Lung (tissue), 12 donors: ENCODE measurements around the gene RELB. TPM values are rescaled to one million over a fixed set of nuclear protein-coding genes. Genes with fewer than 3 reads are reported as not detected.
"Not testable (repeated sequence)": the region's sequence is repeated elsewhere in the genome, so short reads cannot be mapped to it uniquely, and the experiment has no call there.

Experiments
- ATAC-seq: fragments of 200-7000 bp; cut with Tn5 transposase; one replicate; pipeline ENCODE4 v1.9.1; 2020; ENCODE audit warnings: moderate number of reproducible peaks; ENCODE audit not compliant: insufficient read depth, low FRiP score
- DNase-seq, 3 donors: peaks; one replicate each; pipeline ENCODE4 v3.0.0-alpha.2; 2013 to 2017
- H3K27ac ChIP-seq, 2 donors: one replicate each; pipeline ENCODE4 v1.5.1; 2013; ENCODE audit warnings: mild to moderate bottlenecking in 2 of 2, moderate library complexity in 2 of 2, control low read depth in 1 of 2, inconsistent platforms in 1 of 2, low read depth in 1 of 2, low read length in 1 of 2
- H3K27me3 ChIP-seq, 3 donors: one replicate each; pipeline ENCODE4 v1.5.1; 2013; ENCODE audit warnings: low read length in 2 of 3; ENCODE audit not compliant: control insufficient read depth in 3 of 3, insufficient read depth in 3 of 3
- H3K36me3 ChIP-seq, 4 donors: one replicate each; pipeline ENCODE4 v1.5.1; 2013; ENCODE audit warnings: low read length in 4 of 4, mild to moderate bottlenecking in 1 of 4, moderate library complexity in 1 of 4; ENCODE audit not compliant: control insufficient read depth in 4 of 4, insufficient read depth in 4 of 4
- H3K4me1 ChIP-seq, 5 donors: one replicate each; pipeline ENCODE4 v1.5.1; 2013; ENCODE audit warnings: low read length in 5 of 5, mild to moderate bottlenecking in 2 of 5, moderate library complexity in 1 of 5; ENCODE audit not compliant: control insufficient read depth in 5 of 5, insufficient read depth in 5 of 5
- H3K4me3 ChIP-seq: one replicate; pipeline ENCODE4 v1.5.1; 2013; ENCODE audit warnings: mild to moderate bottlenecking, control low read depth, moderate library complexity
- H3K9ac ChIP-seq, 2 donors: one replicate each; pipeline ENCODE4 v1.5.1; 2013; ENCODE audit warnings: low read length in 2 of 2, control low read depth in 1 of 2; ENCODE audit not compliant: insufficient read depth in 1 of 2
- H3K9me3 ChIP-seq, 4 donors: one replicate each; pipeline ENCODE4 v1.5.1; 2013; ENCODE audit warnings: low read length in 3 of 4, mild to moderate bottlenecking in 1 of 4, moderate library complexity in 1 of 4; ENCODE audit not compliant: control insufficient read depth in 4 of 4, insufficient read depth in 3 of 4
- CTCF ChIP-seq: IDR thresholded peaks from 2 replicates; pipeline ENCODE4 v1.5.1; 2012; ENCODE audit warnings: mild to moderate bottlenecking; ENCODE audit errors: control extremely low read depth, extremely low read depth
- WGBS, 2 donors: extraction: QIAGEN DNeasy Blood & Tissue Kit; methylation state at CpG; one replicate each; pipeline ENCODE4 v1.1.7; 2013; 5-methylcytosine and 5-hydroxymethylcytosine counted together
- polyA plus RNA-seq, 2 donors: library from polyadenylated mRNA; stranded (reverse); fragments of 200-250 nt; gene quantifications; one replicate each; pipeline ENCODE4 v1.2.1, GENCODE V29; 2013
- total RNA-seq, 2 donors: library from RNA; depleted of rRNA in 1 of 2; stranded (reverse); fragments of >200 nt in 1 of 2; gene quantifications; one replicate each; pipeline ENCODE4 v1.2.1, GENCODE V29; 2014 to 2021
- donor health status: control.
- donor health status: control.
- donor health status: Bipolar disorder and iron deficiency.
- donor health status: healthy.
- donor health status: DM: yes; HTN: yes; CAD: no.

Gene RELB
- total and polyA plus RNA-seq, 4 donors = 9.4 to 65.9 (median 19.8) TPM

- ATAC-seq (no peak), DNase-seq (no peak)
- no peak overlapping the region for H3K27ac ChIP-seq
- H3K9ac ChIP-seq = no peak overlapping the region
- H3K4me3 ChIP-seq = no peak overlapping the region
- H3K27me3 ChIP-seq = no peaks in the 10 kb centered on the region
- no peaks in the 10 kb centered on the region for H3K9me3 ChIP-seq
- TF ChIP-seq CTCF = no peak
- 90 to 91% methylated on average over 4 of the region's 4 CpGs for WGBS, 2 donors
- peaks cover 0 to 7% (median 3%) of the 10 kb centered on the region in 5 donors for H3K4me1 ChIP-seq
- H3K36me3 ChIP-seq = peaks cover 0 to 7% (median 0%) of the 10 kb centered on the region in 4 donors
Observed at GRCh38 chr19:44998025-44998424, 3.2 kb upstream of the RELB start.

GRCh38 chr19:44999131-44999925 is 1.9 kb upstream of the RELB start:
- WGBS, 2 donors = 79 to 88% methylated on average over 12 of the region's 12 CpGs
- not testable (repeated sequence) for ATAC-seq, DNase-seq

GRCh38 chr19:45000665-45001064 is 599 bp upstream of the RELB start:
- not testable (repeated sequence) for H3K9me3 ChIP-seq, DNase-seq, H3K4me1 ChIP-seq, H3K27me3 ChIP-seq, H3K4me3 ChIP-seq, H3K9ac ChIP-seq, ATAC-seq, H3K36me3 ChIP-seq
- 72 to 73% methylated on average over 19 of the region's 19 CpGs for WGBS, 2 donors
- peak overlapping the region in 1 of 2 donors; percentile 44 for H3K27ac ChIP-seq

More at GRCh38 chr19:44999131-44999925, 1.9 kb upstream of the RELB start:
- not testable (repeated sequence) for H3K27me3 ChIP-seq, H3K9me3 ChIP-seq, H3K4me1 ChIP-seq, H3K4me3 ChIP-seq, H3K9ac ChIP-seq, H3K27ac ChIP-seq, H3K36me3 ChIP-seq

GRCh38 chr19:45003485-45003884 is 2.2 kb downstream of the RELB start:
- Histone ChIP-seq H3K36me3 (peaks cover 0 to 15% (median 0%) of the 10 kb centered on the region in 4 donors), H3K27me3 (no peaks in the 10 kb centered on the region), H3K9ac (no peak overlapping the region), H3K4me1 (peaks cover 0 to 7% (median 4%) of the 10 kb centered on the region in 5 donors), H3K27ac (no peak overlapping the region), H3K4me3 (no peak overlapping the region), H3K9me3 (peaks cover 0 to 1% (median 0%) of the 10 kb centered on the region in 4 donors)
- WGBS, 2 donors = 95 to 99% methylated on average over 4 of the region's 4 CpGs
- ATAC-seq = no peak
- DNase-seq = no peak
- no peak for TF ChIP-seq CTCF
